Omental fat pad (tissue), 4 donors: ENCODE measurements around the gene FRMPD4. TPM values are rescaled to one million over a fixed set of nuclear protein-coding genes. Genes with fewer than 3 reads are reported as not detected.

Experiments used
- ATAC-seq: fragments of 150-250 bp; one replicate; pipeline ENCODE4 v1.9.1; 2016; ENCODE audit warnings: mild to moderate bottlenecking, moderate library complexity; ENCODE audit not compliant: low FRiP score
- DNase-seq: peaks from one replicate; pipeline ENCODE4 v3.0.0-alpha.2; 2019; ENCODE audit warnings: low spot score
- CTCF ChIP-seq, 3 donors: fragments of 450-650 bp; IDR thresholded peaks; one replicate each; pipeline ENCODE4 v1.5.1; 2016 to 2017; ENCODE audit warnings: antibody characterized with exemption in 3 of 3, mild to moderate bottlenecking in 3 of 3, moderate library complexity in 2 of 3
- total RNA-seq, 4 donors: library from RNA; depleted of rRNA; stranded (reverse); fragments of >200 nt; gene quantifications; one replicate each; pipeline ENCODE4 v1.1.0, GENCODE V29; 2016

FRMPD4 gene
- total RNA-seq, 4 donors from 2014 or later, result 0.12 to 0.47 (median 0.25) TPM

- TF ChIP-seq CTCF (IDR thresholded peaks at IDR 0.05), result no peak
- DNase-seq (no peak), ATAC-seq (no peak)
Observed at GRCh38 chrX:12234534-12235329, 96.5 kb downstream of the FRMPD4 start.

DNA sequence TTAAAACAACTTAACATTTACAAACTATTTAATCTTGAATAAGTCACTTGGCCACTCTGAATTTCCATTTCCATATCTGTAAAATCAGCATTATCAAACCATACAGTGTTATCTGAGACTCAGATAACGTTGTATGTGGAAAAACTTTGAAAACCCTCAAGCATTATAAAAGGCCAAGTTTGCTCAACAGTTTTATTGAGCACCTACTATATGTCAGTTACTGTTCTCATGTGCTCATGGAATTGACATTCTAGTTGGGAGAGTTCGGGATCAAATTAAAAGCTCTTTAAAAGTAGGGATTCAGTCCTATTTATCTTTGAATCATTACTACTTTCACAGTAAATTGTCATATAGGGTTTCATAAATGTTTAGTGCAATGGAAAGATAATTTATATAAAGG is 97.9 kb downstream of the FRMPD4 start:
- no peak for DNase-seq
- TF ChIP-seq CTCF (IDR thresholded peaks at IDR 0.05), result no peak
- no peak for ATAC-seq

- DNase-seq, result no peak
- no peak for TF ChIP-seq CTCF (IDR thresholded peaks at IDR 0.05)
- ATAC-seq, result no peak
Observed at GRCh38 chrX:12237131-12237530, 98.9 kb downstream of the FRMPD4 start.

- TF ChIP-seq CTCF (IDR thresholded peaks at IDR 0.05), result no peak
- no peak for ATAC-seq
- DNase-seq, result no peak
Observed at GRCh38 chrX:12237771-12238170, 99.5 kb downstream of the FRMPD4 start.

GRCh38 chrX:12239356-12240082 is 101.2 kb downstream of the FRMPD4 start:
- ATAC-seq (no peak), DNase-seq (no peak)
- no peak for TF ChIP-seq CTCF (IDR thresholded peaks at IDR 0.05)

- TF ChIP-seq CTCF (IDR thresholded peaks at IDR 0.05), result no peak
- ATAC-seq (no peak), DNase-seq (no peak)
Observed at GRCh38 chrX:12240491-12240890, 102.2 kb downstream of the FRMPD4 start.
